NCI-H2196 (cell line): Measurements from ENCODE around the gene CAPN10.
"Not testable (repeated sequence)": the region's sequence is repeated elsewhere in the genome, so short reads cannot be mapped to it uniquely, and the experiment has no call there.

Experiments used
- DNase-seq: peaks from one replicate; lab custom pipeline; 2025; ENCODE audit not compliant: unreplicated experiment; lab: John Stamatoyannopoulos, UW

Gene CAPN10

DNA sequence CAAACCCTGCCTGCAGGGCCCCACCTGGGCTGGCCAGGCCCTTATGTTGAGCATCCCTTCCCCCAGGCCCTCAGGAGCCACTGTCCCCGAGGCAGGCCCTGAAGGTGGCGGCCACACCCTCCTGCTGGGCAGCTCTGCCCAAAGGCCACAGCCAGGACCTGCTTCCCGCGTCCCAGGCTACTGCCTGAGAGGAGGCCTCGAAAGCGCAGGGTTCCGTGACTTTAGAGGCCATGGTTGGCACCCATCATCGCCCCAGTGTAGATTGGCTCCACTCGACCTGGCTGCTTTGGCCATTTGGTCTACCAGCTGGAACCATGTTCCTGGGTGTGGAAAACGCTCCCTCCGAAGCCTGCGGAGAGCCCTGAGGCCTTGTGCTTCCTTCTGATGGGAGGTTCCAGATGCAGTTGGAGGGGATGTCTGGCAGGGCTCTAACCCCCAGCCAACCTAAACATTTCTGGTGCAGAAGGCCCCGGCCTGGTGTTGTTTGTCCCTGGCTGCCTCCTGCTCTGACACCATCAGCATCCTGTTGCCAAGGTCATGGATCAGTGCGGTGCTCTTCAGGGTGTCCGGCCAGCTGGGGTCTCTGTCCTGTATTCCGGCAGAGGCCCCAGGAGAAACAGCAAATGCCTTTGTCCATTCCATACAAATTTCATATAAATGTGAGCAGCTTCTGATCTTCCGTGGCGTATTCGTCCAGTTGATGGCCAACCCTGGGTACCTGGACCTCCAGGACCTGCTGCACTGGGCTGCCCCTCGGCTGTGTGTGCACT, 14.7 kb downstream of the CAPN10 start:
- DNase-seq: no peak

DNA sequence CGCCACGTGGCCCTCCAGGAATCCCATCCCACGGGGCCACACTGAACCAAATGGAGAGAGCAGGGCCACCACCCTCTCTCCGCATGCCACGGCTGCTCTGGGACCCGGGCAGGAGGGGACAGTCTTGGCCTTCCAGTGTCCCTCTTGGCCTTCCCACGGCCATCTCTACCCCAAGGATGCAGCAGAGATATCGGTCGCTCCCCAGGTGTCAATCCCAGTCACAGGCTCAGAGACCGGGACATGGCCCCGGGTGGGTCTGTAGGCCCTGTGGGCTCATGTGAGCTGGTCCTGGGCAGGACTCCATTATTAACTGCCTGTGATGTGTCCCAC, 15.3 kb downstream of the CAPN10 start:
- DNase-seq: no peak

GRCh38 chr2:240602266-240603050, 15.9 kb downstream of the CAPN10 start:
- no peak for DNase-seq

DNA sequence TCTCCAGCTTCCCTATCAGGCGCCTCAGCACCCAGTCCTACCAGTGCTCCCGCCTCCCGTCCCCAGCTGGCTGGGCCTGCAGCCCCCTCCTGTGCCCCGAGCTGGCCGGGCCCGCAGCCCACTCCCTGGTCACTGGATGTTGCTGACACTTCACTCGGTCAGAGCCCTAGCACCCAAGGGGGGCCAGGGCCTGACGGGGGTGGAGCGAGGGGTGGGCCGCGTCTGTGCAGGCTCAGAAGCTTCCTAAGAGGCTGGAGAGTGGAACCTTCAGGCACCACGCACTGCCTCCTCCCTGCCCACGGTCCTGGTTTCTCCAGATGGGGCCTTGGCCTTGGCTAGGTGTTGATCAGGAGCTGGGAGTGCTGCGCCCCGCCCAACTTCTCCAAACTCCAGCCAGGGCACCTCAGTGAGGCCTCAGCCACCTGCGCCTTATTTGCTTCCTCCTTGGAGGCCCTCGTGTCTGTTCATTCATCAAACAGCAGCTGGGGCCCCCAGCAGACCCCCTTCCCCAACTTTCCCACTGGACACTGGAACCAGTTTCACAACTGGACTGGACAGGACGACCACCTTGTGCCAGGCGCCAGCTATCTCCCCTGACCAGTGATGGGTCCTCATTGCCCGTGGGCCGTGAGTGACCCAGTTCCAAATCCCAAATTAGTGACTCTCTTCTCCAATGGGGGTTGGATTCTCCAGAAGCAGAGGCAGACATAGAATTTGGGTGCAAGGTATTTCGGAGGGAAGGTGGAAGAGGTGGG, 16.7 kb downstream of the CAPN10 start:
- no peak for DNase-seq

GRCh38 chr2:240603846-240604245, 17.3 kb downstream of the CAPN10 start:
- no peak for DNase-seq

DNA sequence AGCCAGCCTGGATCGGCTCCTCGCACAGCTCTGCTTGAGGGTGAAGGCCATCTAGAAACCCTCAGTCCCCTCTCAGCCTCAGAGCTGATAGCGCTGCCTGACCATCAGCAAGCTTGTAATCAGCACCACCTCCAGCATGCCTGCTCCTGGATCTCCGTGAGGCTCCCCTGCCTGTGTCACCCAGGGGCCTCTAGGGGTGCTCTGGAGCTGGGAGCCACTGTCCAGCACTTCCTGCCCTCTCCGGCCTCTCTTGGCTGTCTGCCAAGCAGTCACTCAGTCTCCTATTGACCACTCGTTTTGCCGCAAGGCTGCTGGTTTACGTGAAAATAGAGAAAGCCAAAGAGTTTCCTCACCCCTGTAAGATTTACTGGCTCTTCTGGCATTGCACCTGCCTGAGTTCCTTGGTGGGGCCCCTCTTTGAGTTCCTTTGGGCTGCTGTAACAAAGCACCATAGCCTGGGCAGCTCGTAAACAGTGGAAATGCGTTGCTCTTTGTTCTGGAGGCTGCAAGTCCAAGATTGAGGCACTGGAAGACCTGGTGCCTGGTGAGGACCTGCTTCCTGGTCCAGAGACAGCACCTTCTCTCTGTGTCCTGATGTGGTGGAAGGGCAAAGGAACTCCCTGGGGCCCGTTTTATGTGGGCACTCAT, 17.9 kb downstream of the CAPN10 start:
- DNase-seq: peak; percentile 94

DNA sequence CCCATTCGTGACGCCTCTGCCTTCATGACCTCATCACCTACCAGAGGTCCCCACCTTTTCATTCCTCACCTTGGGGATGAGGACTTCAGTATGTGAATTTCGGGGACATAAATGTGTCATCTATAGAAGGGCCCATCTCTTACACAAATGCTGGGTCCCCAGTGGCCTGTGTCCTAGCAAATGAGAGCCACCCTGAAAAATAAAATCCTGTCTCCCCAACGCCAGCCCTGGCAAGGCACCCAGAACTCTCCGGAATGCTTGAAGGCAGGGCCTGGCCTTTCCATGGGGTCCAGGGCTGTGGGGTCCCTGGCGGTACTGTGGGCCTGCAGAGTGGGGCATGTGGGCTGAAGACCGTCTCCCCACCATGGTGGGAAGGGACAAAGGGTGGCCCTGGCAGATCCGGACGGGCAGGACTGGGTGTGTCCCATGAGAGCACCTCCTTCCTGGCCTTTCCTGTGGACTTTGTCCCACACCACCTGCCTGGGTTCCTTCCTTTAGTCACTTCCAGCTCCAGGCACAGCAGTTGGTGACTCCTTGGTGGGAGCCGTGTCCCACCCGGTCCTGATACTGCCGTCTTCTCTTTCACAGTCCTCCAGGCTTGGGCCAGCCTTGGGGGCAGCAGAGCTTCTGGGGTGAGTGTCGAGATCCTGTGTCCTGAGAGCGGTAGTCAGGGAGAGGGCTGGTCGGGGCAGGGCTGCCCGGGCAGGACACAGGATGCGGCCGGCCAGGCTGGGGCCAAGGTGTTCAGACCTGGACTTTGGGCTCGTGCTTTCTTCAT, 18.6 kb downstream of the CAPN10 start:
- DNase-seq: no peak

- DNase-seq: no peak
Measured at GRCh38 chr2:240605867-240606743, 19.6 kb downstream of the CAPN10 start.

DNA sequence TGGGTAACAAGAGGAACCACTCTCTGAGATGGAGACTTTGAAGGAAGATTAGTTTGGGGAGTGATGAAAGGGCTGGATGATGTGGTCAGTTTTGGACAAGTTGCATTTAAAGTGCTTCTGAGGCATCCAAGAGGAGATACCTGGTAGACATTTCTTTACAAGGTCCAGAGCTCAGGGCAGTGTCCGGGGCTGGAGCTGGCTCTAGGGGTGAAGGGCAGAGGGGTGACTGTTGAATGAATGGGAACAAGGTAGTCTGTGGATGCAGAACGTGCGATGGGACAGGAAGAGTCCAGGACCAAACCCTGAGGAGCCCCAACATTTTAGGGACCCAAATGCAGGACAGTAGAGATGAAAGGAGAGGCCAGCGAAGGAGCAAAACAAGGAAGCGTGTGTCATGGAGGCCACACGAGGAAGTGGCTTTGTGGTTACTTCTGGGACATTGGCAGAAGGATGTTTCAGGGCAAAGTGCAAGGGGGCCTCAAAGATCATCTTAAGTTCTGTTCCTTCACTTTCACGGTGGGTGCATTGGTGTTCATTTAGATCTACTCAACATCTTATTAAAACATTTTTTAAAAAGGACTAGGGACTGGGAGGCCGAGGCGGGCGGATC, 25.2 kb downstream of the CAPN10 start:
- DNase-seq: no peak

DNA sequence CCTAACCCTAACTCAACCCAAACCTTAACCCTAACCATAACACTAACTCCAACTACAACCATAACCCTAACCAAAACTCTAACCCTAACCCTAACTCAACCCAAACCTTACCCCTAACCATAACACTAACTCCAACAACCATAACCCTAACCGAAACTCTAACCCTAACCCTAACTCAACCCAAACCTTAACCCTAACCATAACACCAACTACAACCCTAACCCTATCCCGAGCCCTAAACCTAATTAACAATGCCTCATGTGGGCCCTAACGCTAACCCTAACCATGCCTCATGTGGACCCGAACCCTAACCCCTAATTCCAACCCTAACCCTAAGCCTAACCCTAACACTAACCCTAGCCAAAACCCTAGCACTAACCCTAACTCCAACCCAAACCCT, 27.2 kb downstream of the CAPN10 start:
- DNase-seq: no peak

DNA sequence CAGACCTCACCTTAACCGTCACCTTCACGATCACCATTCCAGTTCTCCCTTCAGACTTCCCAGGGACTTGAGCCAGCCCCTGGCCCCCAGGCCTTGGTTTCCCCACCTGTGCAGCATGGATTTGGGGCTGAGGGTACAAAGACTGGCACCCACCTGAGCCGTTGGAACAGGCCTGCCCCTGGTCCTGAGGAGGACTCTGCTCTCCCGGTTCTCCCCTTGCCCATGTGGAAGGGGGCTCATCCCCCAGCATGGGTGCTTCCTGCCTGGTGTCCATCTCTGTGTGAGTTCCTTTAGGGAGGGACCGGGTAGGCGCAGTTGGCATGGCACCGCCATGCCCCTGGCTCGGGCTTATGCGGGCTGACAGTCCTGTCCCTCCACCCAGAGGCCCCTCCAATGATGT, 27.9 kb downstream of the CAPN10 start:
- DNase-seq: no peak

DNA sequence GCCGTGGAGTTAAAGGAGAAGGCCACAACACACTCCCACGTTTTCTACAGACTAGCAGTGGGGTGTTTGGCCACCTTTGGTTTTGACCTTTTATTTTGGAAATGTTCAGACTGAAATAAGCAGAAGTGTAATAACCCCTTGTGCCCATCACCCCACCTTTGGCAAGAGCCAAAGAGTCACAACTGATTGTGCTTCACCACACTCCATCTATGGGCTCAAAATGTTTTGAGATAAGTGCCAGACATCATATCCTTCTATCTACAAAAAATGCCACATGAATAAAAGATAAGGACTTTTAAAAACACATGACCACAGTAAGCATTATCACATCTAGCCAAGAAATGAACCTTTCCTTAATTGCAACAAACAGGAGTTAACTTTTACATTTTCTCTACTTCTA, 28.9 kb downstream of the CAPN10 start:
- peak; percentile 28 for DNase-seq

GRCh38 chr2:240615820-240616547, 29.4 kb downstream of the CAPN10 start:
- DNase-seq: peak; percentile 62

- not testable (repeated sequence) for DNase-seq
Measured at GRCh38 chr2:240616860-240617666, 30.5 kb downstream of the CAPN10 start.

DNA sequence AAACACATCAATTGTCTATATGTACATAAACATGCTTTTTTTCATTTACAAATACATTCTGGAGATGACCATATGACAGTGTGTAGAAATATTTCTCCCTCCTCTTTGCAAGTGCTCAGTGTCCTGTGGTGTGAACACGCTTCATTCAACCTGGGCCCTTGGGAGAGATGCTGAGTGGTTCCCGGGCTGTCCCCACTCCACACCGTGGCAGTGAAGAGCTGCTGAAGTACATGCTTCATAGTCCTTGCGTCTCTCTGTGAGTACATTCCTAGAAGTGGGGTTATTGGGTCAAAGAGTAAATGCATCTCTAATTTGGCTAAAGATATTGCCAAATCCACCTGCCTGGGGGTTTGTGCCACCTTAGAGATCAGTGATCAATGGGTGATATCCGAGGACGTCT, 32.2 kb downstream of the CAPN10 start:
- DNase-seq: no peak

- no peak for DNase-seq
Measured at GRCh38 chr2:240619506-240620148, 33.1 kb downstream of the CAPN10 start.

- DNase-seq: no peak
Measured at GRCh38 chr2:240620149-240620731, 33.7 kb downstream of the CAPN10 start.
